Heart left ventricle (tissue), 13 donors: ENCODE results near the gene SFT2D2.
"Not testable (repeated sequence)": the region's sequence is repeated elsewhere in the genome, so short reads cannot be mapped to it uniquely, and the experiment has no call there.

Source experiments
- POLR2A ChIP-seq, 2 donors: fragments of 450-650 bp; IDR thresholded peaks; one replicate each; pipeline ENCODE4 v1.6.1; 2017; ENCODE audit warnings: antibody characterized with exemption in 2 of 2, mild to moderate bottlenecking in 2 of 2, moderate library complexity in 2 of 2
- TF ChIP-seq, protein P1 (sequence below), 12 donors: fragments of 200-600 bp; sonication (generic) in 4 of 12; IDR thresholded peaks; one replicate each; pipeline versions ENCODE4 v1.5.0 to v1.8.0; 2018 to 2022; ENCODE audit warnings: antibody characterized with exemption in 12 of 12, mild to moderate bottlenecking in 5 of 12
- donor health status: ischemic (EF 13 %, LVEDD 7.1; RV severe dilation, severe dysfunction).
- donor health status: DM: no; HTN: yes; CAD: no.
- donor health status: DM: no; HTN: no; CAD: no.
- donor health status: ischemic (EF 25% LVEDD 6.9; RV normal size, moderate dysfunction).
- donor health status: ischemic (EF 25% LVEDD 5.7; RV mildly dilated, moderate dysfunction).
- donor health status: ischemic (EF 35%, LVEDD 5.7; RV mildly dilated, moderate dysfunction).
- donor health status: nonischemic (EF 11% LVEDD 7.7; RV severe dilation, severe dysfunction).
- donor health status: DM: yes; HTN: yes; CAD: no.
- donor health status: PGD.
- donor health status: ischemic (EF 29% LVEDD 5.4; RV normal size, mild dysfunction).
- donor health status: nonischemic (EF 23%, LVEDD 6.1; RV moderate dilation, normal function).

DNA sequence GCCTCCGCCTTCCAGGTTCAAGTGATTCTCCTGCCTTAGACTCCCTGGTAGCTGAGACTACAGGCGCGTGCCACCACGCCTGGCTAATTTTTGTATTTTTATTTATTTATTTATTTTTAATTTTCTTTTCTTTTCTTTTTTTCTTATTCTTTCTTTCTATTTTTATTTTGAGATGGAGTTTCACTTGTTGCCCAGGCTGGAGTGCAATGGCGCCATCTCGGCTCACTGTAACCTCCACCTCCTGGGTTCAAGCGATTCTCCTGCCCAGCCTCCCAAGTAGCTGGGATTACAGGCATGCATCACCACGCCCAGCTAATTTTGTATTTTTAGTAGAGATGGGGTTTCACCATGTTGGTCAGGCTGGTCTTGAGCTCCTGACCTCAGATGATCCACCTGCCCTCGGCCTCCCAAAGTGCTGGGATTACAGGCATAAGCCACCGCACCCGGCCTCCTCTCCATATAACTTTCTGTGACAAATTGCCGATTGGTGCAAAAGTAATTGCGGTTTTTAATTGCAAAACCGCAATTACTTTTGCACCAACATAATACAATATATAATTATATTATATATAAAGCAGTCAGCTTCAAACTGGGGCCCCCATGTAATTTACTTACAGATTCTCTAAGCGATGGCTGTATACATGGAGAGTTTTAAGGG lies 44.6 kb upstream of the SFT2D2 start:
- TF ChIP-seq, protein P1, sequence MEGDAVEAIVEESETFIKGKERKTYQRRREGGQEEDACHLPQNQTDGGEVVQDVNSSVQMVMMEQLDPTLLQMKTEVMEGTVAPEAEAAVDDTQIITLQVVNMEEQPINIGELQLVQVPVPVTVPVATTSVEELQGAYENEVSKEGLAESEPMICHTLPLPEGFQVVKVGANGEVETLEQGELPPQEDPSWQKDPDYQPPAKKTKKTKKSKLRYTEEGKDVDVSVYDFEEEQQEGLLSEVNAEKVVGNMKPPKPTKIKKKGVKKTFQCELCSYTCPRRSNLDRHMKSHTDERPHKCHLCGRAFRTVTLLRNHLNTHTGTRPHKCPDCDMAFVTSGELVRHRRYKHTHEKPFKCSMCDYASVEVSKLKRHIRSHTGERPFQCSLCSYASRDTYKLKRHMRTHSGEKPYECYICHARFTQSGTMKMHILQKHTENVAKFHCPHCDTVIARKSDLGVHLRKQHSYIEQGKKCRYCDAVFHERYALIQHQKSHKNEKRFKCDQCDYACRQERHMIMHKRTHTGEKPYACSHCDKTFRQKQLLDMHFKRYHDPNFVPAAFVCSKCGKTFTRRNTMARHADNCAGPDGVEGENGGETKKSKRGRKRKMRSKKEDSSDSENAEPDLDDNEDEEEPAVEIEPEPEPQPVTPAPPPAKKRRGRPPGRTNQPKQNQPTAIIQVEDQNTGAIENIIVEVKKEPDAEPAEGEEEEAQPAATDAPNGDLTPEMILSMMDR (IDR thresholded peaks at IDR 0.05), result not testable (repeated sequence)
- TF ChIP-seq POLR2A (IDR thresholded peaks at IDR 0.05), result not testable (repeated sequence)
